Esophagus muscularis mucosa (tissue), 3 donors: ENCODE results near the gene RC3H2.

Experiments used
- POLR2A ChIP-seq: fragments of 450-650 bp; IDR thresholded peaks from one replicate; pipeline ENCODE4 v1.6.1; 2017; ENCODE audit warnings: antibody characterized with exemption, moderate library complexity, mild to moderate bottlenecking, low read depth
- TF ChIP-seq, protein P1 (sequence below), 3 experiments: fragments of 200-600 bp in 2 of 3; fragments of 450-650 bp in 1 of 3; sonication (generic) in 2 of 3; IDR thresholded peaks; one replicate each; pipeline ENCODE4 v1.5.1; 2017 to 2019; ENCODE audit warnings: antibody characterized with exemption in 3 of 3, mild to moderate bottlenecking in 2 of 3, moderate library complexity in 1 of 3

- TF ChIP-seq, protein P1, sequence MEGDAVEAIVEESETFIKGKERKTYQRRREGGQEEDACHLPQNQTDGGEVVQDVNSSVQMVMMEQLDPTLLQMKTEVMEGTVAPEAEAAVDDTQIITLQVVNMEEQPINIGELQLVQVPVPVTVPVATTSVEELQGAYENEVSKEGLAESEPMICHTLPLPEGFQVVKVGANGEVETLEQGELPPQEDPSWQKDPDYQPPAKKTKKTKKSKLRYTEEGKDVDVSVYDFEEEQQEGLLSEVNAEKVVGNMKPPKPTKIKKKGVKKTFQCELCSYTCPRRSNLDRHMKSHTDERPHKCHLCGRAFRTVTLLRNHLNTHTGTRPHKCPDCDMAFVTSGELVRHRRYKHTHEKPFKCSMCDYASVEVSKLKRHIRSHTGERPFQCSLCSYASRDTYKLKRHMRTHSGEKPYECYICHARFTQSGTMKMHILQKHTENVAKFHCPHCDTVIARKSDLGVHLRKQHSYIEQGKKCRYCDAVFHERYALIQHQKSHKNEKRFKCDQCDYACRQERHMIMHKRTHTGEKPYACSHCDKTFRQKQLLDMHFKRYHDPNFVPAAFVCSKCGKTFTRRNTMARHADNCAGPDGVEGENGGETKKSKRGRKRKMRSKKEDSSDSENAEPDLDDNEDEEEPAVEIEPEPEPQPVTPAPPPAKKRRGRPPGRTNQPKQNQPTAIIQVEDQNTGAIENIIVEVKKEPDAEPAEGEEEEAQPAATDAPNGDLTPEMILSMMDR (IDR thresholded peaks at IDR 0.05), result no peak
- no peak for TF ChIP-seq POLR2A
These were observed 34.4 kb upstream of the RC3H2 start for GRCh38 chr9:122939601-122940000.
